ENCODE results near the gene MAP3K5. TPM values are rescaled to one million over a fixed set of nuclear protein-coding genes. Genes with fewer than 3 reads are reported as not detected.
A peak's percentile ranks its signal among the peaks of the same experiment; 100 is the strongest.

MAP3K5 gene
- polyA plus RNA-seq, 4 donors = 2.9 to 8.2 (median 7.1) TPM

GRCh38 chr6:136526196-136526930 lies 265.9 kb downstream of the MAP3K5 start:
- DNase-seq (ENCODE audit: low read depth in 4 of 4, low spot score in 3 of 4) = peak in 1 of 4 donors; percentile 22

- DNase-seq (ENCODE audit: low read depth in 4 of 4, low spot score in 3 of 4) = no peak
Measured at GRCh38 chr6:136525586-136526195, 266.6 kb downstream of the MAP3K5 start.

- no peak for DNase-seq (ENCODE audit: low read depth in 4 of 4, low spot score in 3 of 4)
Measured at GRCh38 chr6:136524936-136525413, 267.3 kb downstream of the MAP3K5 start.

- DNase-seq (ENCODE audit: low read depth in 4 of 4, low spot score in 3 of 4) = no peak
Measured at GRCh38 chr6:136524339-136524935, 267.8 kb downstream of the MAP3K5 start.

GRCh38 chr6:136523196-136523595 lies 269.1 kb downstream of the MAP3K5 start:
- no peak for DNase-seq (ENCODE audit: low read depth in 4 of 4, low spot score in 3 of 4)

GRCh38 chr6:136522636-136523035 lies 269.6 kb downstream of the MAP3K5 start:
- no peak for DNase-seq (ENCODE audit: low read depth in 4 of 4, low spot score in 3 of 4)

- DNase-seq (ENCODE audit: low read depth in 4 of 4, low spot score in 3 of 4) = no peak
Measured at GRCh38 chr6:136521911-136522310, 270.4 kb downstream of the MAP3K5 start.

- DNase-seq (ENCODE audit: low read depth in 4 of 4, low spot score in 3 of 4) = no peak
Measured at GRCh38 chr6:136521427-136521826, 270.9 kb downstream of the MAP3K5 start.

- no peak for DNase-seq (ENCODE audit: low read depth in 4 of 4, low spot score in 3 of 4)
Measured at GRCh38 chr6:136520517-136520916, 271.8 kb downstream of the MAP3K5 start.

GRCh38 chr6:136517582-136517981 lies 274.7 kb downstream of the MAP3K5 start:
- no peak for DNase-seq (ENCODE audit: low read depth in 4 of 4, low spot score in 3 of 4)

- no peak for DNase-seq (ENCODE audit: low read depth in 4 of 4, low spot score in 3 of 4)
Measured at GRCh38 chr6:136517002-136517401, 275.3 kb downstream of the MAP3K5 start.

- no peak for DNase-seq (ENCODE audit: low read depth in 4 of 4, low spot score in 3 of 4)
Measured at GRCh38 chr6:136514591-136514990, 277.7 kb downstream of the MAP3K5 start.

GRCh38 chr6:136511926-136512325 lies 280.4 kb downstream of the MAP3K5 start:
- no peak for DNase-seq (ENCODE audit: low read depth in 4 of 4, low spot score in 3 of 4)

GRCh38 chr6:136511397-136511796 lies 280.9 kb downstream of the MAP3K5 start:
- no peak for DNase-seq (ENCODE audit: low read depth in 4 of 4, low spot score in 3 of 4)

GRCh38 chr6:136510782-136511181 lies 281.5 kb downstream of the MAP3K5 start:
- no peak for DNase-seq (ENCODE audit: low read depth in 4 of 4, low spot score in 3 of 4)

- DNase-seq (ENCODE audit: low read depth in 4 of 4, low spot score in 3 of 4) = no peak
Measured at GRCh38 chr6:136510299-136510698, 282.0 kb downstream of the MAP3K5 start.

- DNase-seq (ENCODE audit: low read depth in 4 of 4, low spot score in 3 of 4) = no peak
Measured at GRCh38 chr6:136508725-136509392, 283.4 kb downstream of the MAP3K5 start.
